ENCODE data around the gene GNAI1. TPM values are rescaled to one million over a fixed set of nuclear protein-coding genes. Genes with fewer than 3 reads are reported as not detected.

GNAI1 gene
- total and polyA plus RNA-seq, 12 donors, result 14.8 to 125 (median 64.8) TPM

DNA sequence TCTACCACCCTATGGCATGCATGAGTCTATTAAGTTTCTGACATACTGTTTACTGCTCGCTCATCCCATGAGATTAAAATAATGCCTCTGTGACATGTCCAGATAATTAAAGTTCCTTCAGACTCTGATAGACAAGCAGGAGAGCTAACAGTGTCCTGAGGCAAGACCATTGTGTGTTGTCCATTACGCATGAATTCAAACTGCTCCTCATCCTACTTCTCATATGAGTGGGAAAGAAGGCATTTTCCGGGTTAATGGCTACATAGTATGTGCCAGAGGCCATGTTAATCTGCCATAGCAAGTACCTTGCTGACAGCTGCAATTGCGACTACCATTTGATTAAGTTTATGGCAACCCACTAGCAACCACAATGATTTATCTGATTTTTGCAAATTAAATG, 113.3 kb downstream of the GNAI1 start:
- DNase-seq, result no peak
- Histone ChIP-seq H3K9me3 (replicated peaks in 1 of 3) (no peaks in the 10 kb centered on the region), H3K27me3 (no peaks in the 10 kb centered on the region), H3K4me1 (replicated peaks in 1 of 2) (no peaks in the 10 kb centered on the region), H3K36me3 (replicated peaks in 1 of 2) (no peaks in the 10 kb centered on the region), H3K27ac (no peak overlapping the region), H3K4me3 (no peak overlapping the region)
- TF ChIP-seq, protein P1, sequence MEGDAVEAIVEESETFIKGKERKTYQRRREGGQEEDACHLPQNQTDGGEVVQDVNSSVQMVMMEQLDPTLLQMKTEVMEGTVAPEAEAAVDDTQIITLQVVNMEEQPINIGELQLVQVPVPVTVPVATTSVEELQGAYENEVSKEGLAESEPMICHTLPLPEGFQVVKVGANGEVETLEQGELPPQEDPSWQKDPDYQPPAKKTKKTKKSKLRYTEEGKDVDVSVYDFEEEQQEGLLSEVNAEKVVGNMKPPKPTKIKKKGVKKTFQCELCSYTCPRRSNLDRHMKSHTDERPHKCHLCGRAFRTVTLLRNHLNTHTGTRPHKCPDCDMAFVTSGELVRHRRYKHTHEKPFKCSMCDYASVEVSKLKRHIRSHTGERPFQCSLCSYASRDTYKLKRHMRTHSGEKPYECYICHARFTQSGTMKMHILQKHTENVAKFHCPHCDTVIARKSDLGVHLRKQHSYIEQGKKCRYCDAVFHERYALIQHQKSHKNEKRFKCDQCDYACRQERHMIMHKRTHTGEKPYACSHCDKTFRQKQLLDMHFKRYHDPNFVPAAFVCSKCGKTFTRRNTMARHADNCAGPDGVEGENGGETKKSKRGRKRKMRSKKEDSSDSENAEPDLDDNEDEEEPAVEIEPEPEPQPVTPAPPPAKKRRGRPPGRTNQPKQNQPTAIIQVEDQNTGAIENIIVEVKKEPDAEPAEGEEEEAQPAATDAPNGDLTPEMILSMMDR (IDR thresholded peaks at IDR 0.05), result no peak
- no peak for TF ChIP-seq POLR2A (IDR thresholded peaks at IDR 0.05)
- 80 to 97% (median 90%) methylated on average over 4 of the region's 4 CpGs for whole genome bisulfite sequencing, 4 donors
- intact Hi-C loops (cut with DNase I), result no loop called here

GRCh38 chr7:80249184-80249583, 114.6 kb downstream of the GNAI1 start:
- Histone ChIP-seq H3K9me3 (replicated peaks in 1 of 3) (no peaks in the 10 kb centered on the region), H3K36me3 (replicated peaks in 1 of 2) (no peaks in the 10 kb centered on the region), H3K4me1 (replicated peaks in 1 of 2) (no peaks in the 10 kb centered on the region), H3K27ac (no peak overlapping the region), H3K27me3 (no peaks in the 10 kb centered on the region), H3K4me3 (no peak overlapping the region)
- TF ChIP-seq POLR2A (IDR thresholded peaks at IDR 0.05), result no peak
- TF ChIP-seq, protein P1 (IDR thresholded peaks at IDR 0.05), result no peak
- no peak for DNase-seq
- intact Hi-C loops (cut with DNase I), result no loop called here

DNA sequence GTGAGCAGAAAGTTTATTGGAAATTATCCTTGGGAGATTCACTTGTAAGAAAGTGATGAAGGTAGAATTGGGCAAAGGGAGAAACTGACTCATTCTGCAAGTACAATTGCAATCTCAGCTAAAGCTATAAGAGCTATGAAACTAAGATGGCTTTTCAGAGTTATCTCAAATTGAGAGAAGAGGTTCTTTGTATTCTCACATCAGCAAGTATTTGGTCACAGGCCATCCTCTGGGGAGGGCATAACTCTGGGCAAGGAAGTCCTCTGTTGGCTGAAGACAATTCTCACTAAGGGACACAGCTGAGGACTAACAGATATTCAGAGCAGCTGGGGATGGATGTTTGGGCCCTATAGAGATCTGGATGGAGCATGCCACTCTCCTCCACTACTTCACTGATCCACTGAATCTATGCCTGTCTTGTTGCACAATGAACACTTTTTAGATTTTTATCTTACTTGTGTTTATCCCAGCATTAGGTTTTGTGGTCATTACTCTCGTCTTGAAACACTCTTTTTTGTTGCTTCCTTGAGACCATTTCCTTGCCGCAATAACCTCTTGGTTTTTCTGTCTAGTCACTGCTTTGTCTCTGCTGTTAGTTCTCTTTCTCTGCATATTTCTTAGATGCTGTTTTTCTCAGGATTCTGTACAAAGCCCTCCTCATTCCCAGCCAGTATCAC, 115.1 kb downstream of the GNAI1 start:
- 18 to 71% (median 38%) methylated on average over 2 of the region's 2 CpGs for WGBS, 4 donors
- no peaks in the 10 kb centered on the region for H3K36me3 ChIP-seq (replicated peaks in 1 of 2)
- H3K4me1 ChIP-seq (replicated peaks in 1 of 2), result no peaks in the 10 kb centered on the region
- intact Hi-C loops (cut with DNase I), result no loop called here
- no peak overlapping the region for H3K27ac ChIP-seq
- H3K27me3 ChIP-seq, result no peaks in the 10 kb centered on the region
- DNase-seq, result no peak
- no peak overlapping the region for H3K4me3 ChIP-seq
- TF ChIP-seq, protein P1 (IDR thresholded peaks at IDR 0.05), result no peak
- TF ChIP-seq POLR2A (IDR thresholded peaks at IDR 0.05), result no peak
- no peaks in the 10 kb centered on the region for H3K9me3 ChIP-seq (replicated peaks in 1 of 3)

DNA sequence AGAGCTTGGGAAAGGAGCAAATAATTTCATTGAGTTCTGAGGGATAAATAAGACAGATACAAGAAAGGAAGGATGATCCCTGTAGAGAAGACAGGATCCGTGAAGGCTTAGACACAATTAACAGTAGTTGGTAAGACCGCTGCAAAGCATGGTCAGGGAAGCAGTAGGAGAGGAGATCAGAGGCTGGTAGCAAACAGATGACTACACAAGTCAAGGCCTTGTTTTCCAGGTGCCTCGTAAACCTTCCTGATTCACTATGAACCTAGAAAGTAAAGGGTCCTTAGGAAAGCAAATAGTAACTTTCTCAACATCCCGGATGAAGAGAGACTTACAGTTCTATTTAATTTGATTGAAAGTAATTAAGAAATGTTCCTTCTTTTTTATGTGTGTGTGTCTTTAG, 118.6 kb downstream of the GNAI1 start:
- H3K36me3 ChIP-seq (replicated peaks in 1 of 2), result no peaks in the 10 kb centered on the region

More for the DNA sequence above, 118.6 kb downstream of the GNAI1 start:
- intact Hi-C loops (cut with DNase I), result no loop called here
- DNase-seq, result no peak
- Histone ChIP-seq H3K4me3 (no peak overlapping the region), H3K9me3 (replicated peaks in 1 of 3) (no peaks in the 10 kb centered on the region), H3K27ac (no peak overlapping the region), H3K27me3 (no peaks in the 10 kb centered on the region), H3K4me1 (replicated peaks in 1 of 2) (peaks cover 0 to 6% of the 10 kb centered on the region in 2 donors)
- WGBS, 4 donors, result 91 to 95% (median 93%) methylated on average over 4 of the region's 4 CpGs
- no peak for TF ChIP-seq POLR2A (IDR thresholded peaks at IDR 0.05)
- TF ChIP-seq, protein P1 (IDR thresholded peaks at IDR 0.05), result no peak
